CD14-positive monocyte (primary cell): ENCODE data around the gene SP5. TPM values are rescaled to one million over a fixed set of nuclear protein-coding genes. Genes with fewer than 3 reads are reported as not detected.
A peak's percentile ranks its signal among the peaks of the same experiment; 100 is the strongest.

Experiments
- DNase-seq, 3 donors: peaks; one replicate each; pipeline ENCODE4 v3.0.0-alpha.2; 2011 to 2022
- H2AFZ ChIP-seq: 2 replicates; pipeline ENCODE4 v1.6.0; 2012; ENCODE audit warnings: mild to moderate bottlenecking, low read depth, low read length, inconsistent platforms; ENCODE audit not compliant: insufficient read depth, poor library complexity, severe bottlenecking
- H3K27ac ChIP-seq, 2 donors: 1 replicate in 1 of 2; 2 replicates in 1 of 2; pipeline ENCODE4 v1.5.1; 2012 to 2013; ENCODE audit warnings: low read length in 2 of 2, control low read depth in 1 of 2, inconsistent platforms in 1 of 2, low read depth in 1 of 2, mild to moderate bottlenecking in 1 of 2
- H3K27me3 ChIP-seq, 2 donors: one replicate each; pipeline versions ENCODE4 v1.6.0 to v1.6.1; 2011 to 2013; ENCODE audit warnings: low read length in 2 of 2; ENCODE audit not compliant: control insufficient read depth in 2 of 2, insufficient read depth in 2 of 2
- H3K36me3 ChIP-seq, 2 donors: replicated peaks in 1 of 2; 1 replicate in 1 of 2; 2 replicates in 1 of 2; pipeline versions ENCODE4 v1.5.1 to v1.6.1; 2012 to 2013; ENCODE audit warnings: low read length in 2 of 2, control low read depth in 1 of 2, inconsistent platforms in 1 of 2, mild to moderate bottlenecking in 1 of 2; ENCODE audit not compliant: insufficient read depth in 2 of 2, control insufficient read depth in 1 of 2
- H3K4me1 ChIP-seq, 2 donors: 1 replicate in 1 of 2; 2 replicates in 1 of 2; pipeline versions ENCODE4 v1.5.1 to v1.6.1; 2012 to 2013; ENCODE audit warnings: low read length in 2 of 2, control low read depth in 1 of 2, inconsistent platforms in 1 of 2, mild to moderate bottlenecking in 1 of 2, moderate library complexity in 1 of 2; ENCODE audit not compliant: insufficient read depth in 2 of 2, control insufficient read depth in 1 of 2
- H3K4me2 ChIP-seq: replicated peaks from 2 replicates; pipeline ENCODE3; 2012; ENCODE audit warnings: low read length, moderate library complexity, mild to moderate bottlenecking; ENCODE audit not compliant: poor library complexity, severe bottlenecking; ENCODE audit errors: extremely low read depth
- H3K4me3 ChIP-seq, 3 experiments: fragments of 200-600 bp in 1 of 3; sonication (generic) in 1 of 3; replicated peaks in 1 of 3; 1 replicate in 2 of 3; 2 replicates in 1 of 3; pipeline ENCODE4 v1.5.1; 2011 to 2013; ENCODE audit warnings: low read length in 3 of 3, mild to moderate bottlenecking in 3 of 3, control low read depth in 2 of 3, low read depth in 2 of 3, inconsistent platforms in 1 of 3, moderate library complexity in 1 of 3
- H3K79me2 ChIP-seq: 2 replicates; pipeline ENCODE4 v1.6.0; 2012; ENCODE audit warnings: mild to moderate bottlenecking, control low read depth, inconsistent platforms, low read length, moderate library complexity; ENCODE audit not compliant: insufficient read depth
- H3K9ac ChIP-seq: 2 replicates; pipeline ENCODE4 v1.6.0; 2017; ENCODE audit warnings: low read length, mild to moderate bottlenecking; ENCODE audit not compliant: insufficient read depth, poor library complexity, severe bottlenecking
- H3K9me3 ChIP-seq, 2 donors: replicated peaks in 1 of 2; 1 replicate in 1 of 2; 2 replicates in 1 of 2; pipeline versions ENCODE4 v1.5.1 to v1.6.1; 2012 to 2013; ENCODE audit warnings: low read length in 2 of 2, control low read depth in 1 of 2; ENCODE audit not compliant: control insufficient read depth in 1 of 2, insufficient read depth in 1 of 2
- H4K20me1 ChIP-seq: 2 replicates; pipeline ENCODE4 v1.6.0; 2012; ENCODE audit warnings: mild to moderate bottlenecking, low read length, control low read depth, moderate library complexity; ENCODE audit not compliant: insufficient read depth
- H3K27ac Mint-ChIP-seq, 7 donors: one replicate each; pipeline ENCODE4 v1.8.0; 2020; ENCODE audit warnings: mild to moderate bottlenecking in 7 of 7, mixed read lengths in 7 of 7, moderate library complexity in 6 of 7, inconsistent platforms in 2 of 7
- H3K27me3 Mint-ChIP-seq, 3 donors: one replicate each; pipeline ENCODE4 v1.8.0; 2021 to 2022; ENCODE audit warnings: low read depth in 3 of 3, mild to moderate bottlenecking in 3 of 3, mixed read lengths in 3 of 3, moderate library complexity in 3 of 3, inconsistent platforms in 1 of 3
- H3K36me3 Mint-ChIP-seq, 2 donors: one replicate each; pipeline ENCODE4 v1.8.0; 2020; ENCODE audit warnings: mixed read lengths in 2 of 2, inconsistent platforms in 1 of 2, mild to moderate bottlenecking in 1 of 2
- H3K4me1 Mint-ChIP-seq: one replicate; pipeline ENCODE4 v1.8.0; 2020; ENCODE audit warnings: mild to moderate bottlenecking, mixed read lengths
- H3K4me3 Mint-ChIP-seq, 2 donors: one replicate each; pipeline ENCODE4 v1.8.0; 2020; ENCODE audit warnings: mild to moderate bottlenecking in 2 of 2, mixed read lengths in 2 of 2, moderate library complexity in 1 of 2
- H3K9me3 Mint-ChIP-seq, 7 donors: one replicate each; pipeline ENCODE4 v1.8.0; 2020 to 2022; ENCODE audit warnings: mixed read lengths in 7 of 7, mild to moderate bottlenecking in 6 of 7, moderate library complexity in 6 of 7, inconsistent platforms in 2 of 7
- CTCF ChIP-seq: fragments of 200-600 bp; IDR thresholded peaks from one replicate; pipeline ENCODE4 v1.8.0; 2022; ENCODE audit warnings: antibody characterized with exemption, mild to moderate bottlenecking
- WGBS: methylation state at CpG from one replicate; pipeline ENCODE4 v1.1.5; 2013; ENCODE audit warnings: missing lambda C conversion rate; ENCODE audit not compliant: insufficient coverage; 5-methylcytosine and 5-hydroxymethylcytosine counted together
- intact Hi-C, 2 donors: fragments of 100-400 bp; cut with micrococcal nuclease; formaldehyde crosslinking; loops; one replicate each; pipeline versions ENCODE4 v1.15.0 to v1.15.1; 2023
- polyA plus RNA-seq, 3 donors: library from polyadenylated mRNA; depleted of rRNA in 1 of 3; unstranded in 2 of 3; stranded (reverse) in 1 of 3; fragments of 300-500 nt in 2 of 3; fragments of >200 nt in 1 of 3; fragmentation: Illumina TruSeq in 2 of 3; gene quantifications; 1 replicate in 2 of 3; 2 replicates in 1 of 3; pipeline ENCODE4 v1.2.3, GENCODE V29; 2012 to 2021

Gene SP5
- polyA plus RNA-seq, 3 donors = not detected

GRCh38 chr2:170719810-170720209, 4.7 kb downstream of the SP5 start:
- WGBS = no CpG with 5 or more reads among the region's 1 CpG
- peaks cover 0 to 16% (median 9%) of the 10 kb centered on the region in 7 donors for H3K9me3 Mint-ChIP-seq
- H3K9ac ChIP-seq = no peak overlapping the region
- H3K27ac Mint-ChIP-seq = no peak overlapping the region
- intact Hi-C loops = no loop called here
- peaks cover 0 to 18% of the 10 kb centered on the region in 2 donors for H3K9me3 ChIP-seq
- H2AFZ ChIP-seq = no peak overlapping the region
- H3K4me1 ChIP-seq = peaks cover 18 to 28% of the 10 kb centered on the region in 2 donors
- H3K4me3 ChIP-seq = no peak overlapping the region
- peaks cover 10% of the 10 kb centered on the region in 2 donors for H3K36me3 Mint-ChIP-seq
- DNase-seq = no peak
- H3K4me3 Mint-ChIP-seq = peak overlapping the region in 1 of 2 donors; percentile 66
- H3K27me3 Mint-ChIP-seq = peaks cover 75 to 85% (median 83%) of the 10 kb centered on the region in 3 donors
- no peaks in the 10 kb centered on the region for H3K79me2 ChIP-seq
- no peaks in the 10 kb centered on the region for H4K20me1 ChIP-seq
- no peak overlapping the region for H3K4me2 ChIP-seq
- peaks cover 71 to 92% of the 10 kb centered on the region in 2 donors for H3K27me3 ChIP-seq
- peaks cover 24% of the 10 kb centered on the region for H3K4me1 Mint-ChIP-seq
- TF ChIP-seq CTCF = no peak
- no peaks in the 10 kb centered on the region for H3K36me3 ChIP-seq
- H3K27ac ChIP-seq = no peak overlapping the region

- Histone ChIP-seq H3K9ac (no peak overlapping the region), H3K4me3 (no peak overlapping the region), H3K27ac (no peak overlapping the region), H2AFZ (no peak overlapping the region), H3K36me3 (no peaks in the 10 kb centered on the region), H3K79me2 (no peaks in the 10 kb centered on the region), H3K9me3 (peaks cover 0 to 18% of the 10 kb centered on the region in 2 donors), H3K4me1 (peaks cover 6 to 9% of the 10 kb centered on the region in 2 donors), H3K4me2 (no peak overlapping the region), H4K20me1 (no peaks in the 10 kb centered on the region), H3K27me3 (peaks cover 71 to 90% of the 10 kb centered on the region in 2 donors)
- peaks cover 71 to 79% (median 75%) of the 10 kb centered on the region in 3 donors for H3K27me3 Mint-ChIP-seq
- intact Hi-C loops = no loop called here
- H3K4me3 Mint-ChIP-seq = peak overlapping the region in 1 of 2 donors; percentile 42
- TF ChIP-seq CTCF = no peak
- no peak overlapping the region for H3K27ac Mint-ChIP-seq
- peaks cover 0 to 11% (median 6%) of the 10 kb centered on the region in 7 donors for H3K9me3 Mint-ChIP-seq
- peaks cover 14% of the 10 kb centered on the region for H3K4me1 Mint-ChIP-seq
- H3K36me3 Mint-ChIP-seq = peaks cover 7 to 8% of the 10 kb centered on the region in 2 donors
- no CpG with 5 or more reads among the region's 3 CpGs for WGBS
- DNase-seq = no peak
Measured at GRCh38 chr2:170721678-170722077, 6.5 kb downstream of the SP5 start.
